Hematopoietic multipotent progenitor cell treated with erythropoietin and hydrocortisone succinate and interleukin-3 and kit ligand, for 8 days (in vitro differentiated cells): ENCODE measurements around the gene ITIH4.

ENCODE experiments used
- DNase-seq: peaks from one replicate; pipeline ENCODE4 v3.0.0-alpha.2; 2015

The ITIH4 gene

DNA sequence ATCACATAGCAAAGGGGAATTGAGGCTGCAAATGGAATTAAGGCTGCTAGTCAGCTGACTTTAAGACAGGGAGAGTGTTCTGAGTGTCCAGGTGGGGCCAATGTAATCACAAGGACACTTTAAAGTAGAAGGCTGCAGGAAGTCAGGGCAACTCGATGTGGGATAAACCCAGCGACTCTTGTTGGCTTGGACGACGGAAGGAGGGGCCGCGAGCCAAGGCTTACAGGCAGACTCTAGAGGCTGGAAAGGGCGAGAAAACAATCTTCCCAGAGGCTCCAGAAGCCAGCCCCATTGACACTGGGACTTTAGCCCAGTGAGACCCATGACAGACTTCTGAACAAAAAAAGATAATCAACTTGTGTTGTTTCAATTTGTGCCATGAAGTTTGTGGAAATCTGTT lies 17.3 kb upstream of the ITIH4 start:
- no peak for DNase-seq

DNA sequence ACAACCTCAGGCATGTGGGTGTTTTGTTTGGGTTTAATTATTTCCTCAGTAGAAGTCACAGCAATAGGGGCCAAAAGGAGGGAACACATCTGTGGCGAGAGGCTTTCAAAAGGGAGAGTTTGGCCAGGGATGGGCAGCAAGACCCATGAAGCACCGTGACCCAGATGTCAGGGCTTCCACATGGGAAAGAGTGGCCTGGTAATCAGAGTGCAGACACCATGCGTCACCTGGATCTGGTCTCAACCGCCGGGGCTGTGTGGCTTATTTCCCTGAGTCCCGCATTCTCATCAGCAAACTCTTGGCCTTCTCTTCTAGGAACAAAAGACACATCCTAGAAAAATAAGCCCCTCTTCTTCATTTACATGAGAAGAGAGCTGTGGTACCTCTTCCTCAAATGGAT lies 16.8 kb upstream of the ITIH4 start:
- DNase-seq: no peak

- no peak for DNase-seq
Observed at GRCh38 chr3:52846432-52846965, 16.0 kb upstream of the ITIH4 start.

- no peak for DNase-seq
Observed at GRCh38 chr3:52845691-52846431, 15.4 kb upstream of the ITIH4 start.

GRCh38 chr3:52845157-52845556 lies 14.7 kb upstream of the ITIH4 start:
- DNase-seq: no peak

- DNase-seq: no peak
Observed at GRCh38 chr3:52844290-52844975, 14.0 kb upstream of the ITIH4 start.

DNA sequence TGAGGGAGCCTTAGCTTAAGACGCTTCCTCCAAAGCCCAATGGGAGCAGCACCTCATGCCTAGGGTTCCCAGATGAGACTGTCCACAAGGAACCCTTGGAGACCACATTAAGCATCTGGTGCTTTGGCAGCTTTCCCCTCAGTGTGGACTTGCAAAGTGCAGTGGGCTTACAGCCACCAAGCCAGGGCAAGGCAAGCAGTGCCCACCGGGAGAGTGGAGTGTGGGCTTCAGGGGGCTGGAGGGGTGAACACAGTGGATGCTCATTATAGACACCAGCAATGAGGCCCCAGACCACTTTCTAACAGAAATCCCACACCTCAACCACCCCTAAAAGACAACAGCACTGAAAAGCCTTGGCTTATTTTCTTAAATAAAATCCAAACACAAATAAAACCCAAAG lies 13.4 kb upstream of the ITIH4 start:
- DNase-seq: no peak

DNA sequence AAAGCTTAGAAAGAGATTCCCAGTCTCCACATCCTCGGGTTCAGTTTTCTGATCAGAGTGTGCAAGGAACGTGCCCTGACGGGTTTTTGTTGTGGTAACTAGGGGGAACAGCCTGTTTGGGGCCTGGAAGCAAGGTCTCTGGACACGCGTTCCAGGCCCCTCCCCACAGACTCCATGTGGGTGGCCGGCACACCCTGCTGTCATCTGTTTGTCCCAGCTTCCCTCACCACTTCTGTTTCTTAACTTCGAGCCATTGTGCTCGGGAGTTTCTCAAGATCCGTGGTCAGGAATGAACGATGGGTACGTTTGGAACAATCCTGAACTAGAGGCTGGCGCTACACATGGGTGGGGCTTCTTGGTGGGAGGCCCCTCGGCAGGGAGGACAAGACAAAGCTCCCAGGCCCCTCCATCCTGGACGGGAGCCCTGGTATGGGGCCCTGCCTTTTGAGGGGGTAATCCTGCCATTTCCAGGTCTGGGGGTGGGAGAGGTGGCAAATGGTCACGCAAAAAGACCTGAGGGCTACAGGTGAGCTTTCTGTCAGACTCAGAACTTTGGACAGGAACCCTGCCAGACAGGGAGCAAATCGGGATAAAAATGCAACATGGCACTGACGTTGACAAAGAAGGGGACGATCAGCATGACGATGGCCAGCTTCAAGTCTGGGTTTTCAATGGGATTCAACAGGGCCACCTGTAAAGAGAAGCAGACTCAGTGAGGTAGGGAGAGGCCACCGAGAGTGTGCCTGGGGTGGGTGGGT lies 12.8 kb upstream of the ITIH4 start:
- no peak for DNase-seq

DNA sequence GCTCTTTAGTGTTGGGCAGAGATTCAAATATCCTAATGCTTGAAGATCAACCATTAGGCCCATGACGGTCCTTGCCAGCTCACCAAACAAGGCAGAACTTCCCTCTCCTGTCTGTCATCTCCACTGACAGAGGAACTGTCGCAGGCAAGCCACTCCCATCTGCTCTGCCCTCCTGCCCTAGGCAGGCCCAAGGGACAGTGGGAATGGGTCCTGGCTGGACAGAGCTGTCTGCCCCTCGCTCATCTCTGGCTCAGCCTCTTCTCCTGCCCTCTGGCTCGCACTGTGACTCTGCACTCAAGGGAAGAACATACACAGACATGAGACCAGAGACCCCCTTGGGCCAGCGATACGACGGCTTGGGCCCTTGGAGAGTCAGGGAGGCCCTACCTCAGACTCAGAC lies 12.0 kb upstream of the ITIH4 start:
- no peak for DNase-seq

DNA sequence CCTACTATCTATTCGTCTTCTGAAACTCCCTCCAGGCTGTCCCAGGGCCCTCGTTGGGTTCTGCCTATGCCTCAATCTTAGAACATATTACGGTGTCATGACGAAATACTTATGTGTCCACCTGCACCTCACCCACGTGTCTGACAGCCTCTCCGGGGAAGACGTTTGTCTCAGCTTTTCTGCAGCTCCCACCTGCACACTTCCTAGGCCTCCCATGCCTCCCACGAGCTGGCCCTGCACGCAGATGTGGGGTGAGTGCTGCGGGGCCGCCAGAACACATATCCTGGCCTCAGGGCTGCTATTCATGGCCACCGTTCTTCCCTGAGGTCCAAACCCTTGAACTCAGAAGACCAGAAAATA lies 11.5 kb upstream of the ITIH4 start:
- no peak for DNase-seq

GRCh38 chr3:52841211-52841980 lies 10.9 kb upstream of the ITIH4 start:
- DNase-seq: no peak

GRCh38 chr3:52839892-52840545 lies 9.5 kb upstream of the ITIH4 start:
- no peak for DNase-seq

DNA sequence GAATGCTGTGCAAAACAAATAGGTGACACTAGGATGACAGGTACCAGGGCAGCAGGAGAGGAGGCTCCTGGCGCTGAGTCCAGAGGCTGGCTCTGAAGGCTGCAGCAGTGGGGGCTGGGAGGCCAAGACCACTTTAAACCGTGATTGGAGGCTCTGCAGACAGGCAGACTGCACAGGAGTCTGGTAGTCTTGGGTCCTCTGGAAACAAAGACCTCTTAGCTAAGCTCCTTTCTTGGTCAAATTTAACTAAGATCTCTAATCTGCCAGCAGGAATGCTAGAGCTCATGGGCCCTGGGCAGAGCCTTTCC lies 8.8 kb upstream of the ITIH4 start:
- no peak for DNase-seq

GRCh38 chr3:52838561-52839267 lies 8.2 kb upstream of the ITIH4 start:
- no peak for DNase-seq

DNA sequence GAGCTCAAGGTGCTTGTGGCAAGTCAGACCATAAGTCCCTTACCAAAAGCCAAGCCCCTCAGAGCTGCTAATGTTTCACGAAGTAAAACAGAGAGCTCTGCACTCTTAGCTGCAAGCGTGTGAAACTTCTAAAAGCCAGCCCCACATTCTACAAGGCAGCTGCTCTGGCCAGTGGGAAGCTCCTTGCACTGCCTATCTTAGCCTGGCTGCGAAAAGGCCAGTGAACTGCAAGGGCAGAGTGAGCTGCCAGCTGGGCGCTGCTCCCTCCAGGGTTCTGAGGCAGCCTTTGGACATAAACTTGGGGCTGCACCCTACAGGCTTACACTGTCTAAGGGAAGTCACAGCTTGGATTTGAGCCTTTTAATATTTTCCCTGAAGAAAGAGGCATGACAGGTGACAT lies 6.5 kb upstream of the ITIH4 start:
- DNase-seq: no peak

DNA sequence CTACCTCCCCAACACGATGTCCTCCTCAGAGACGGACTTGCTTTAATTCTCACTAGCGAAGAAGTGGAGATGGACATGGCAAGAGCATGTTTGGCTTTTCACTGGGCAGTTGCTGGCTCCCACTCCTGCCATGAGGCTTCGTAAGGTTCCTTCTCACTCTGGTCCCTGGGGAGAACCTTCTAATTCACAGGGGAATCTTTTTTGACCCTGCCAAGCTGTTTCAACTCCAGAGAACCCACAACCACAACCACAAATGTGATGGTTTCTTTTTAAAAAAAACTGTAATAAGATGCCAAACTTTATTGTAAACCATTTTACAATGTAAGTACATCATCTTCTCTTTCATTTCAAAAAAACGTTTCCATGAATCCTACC lies 6.0 kb upstream of the ITIH4 start:
- DNase-seq: no peak

GRCh38 chr3:52835766-52836470 lies 5.4 kb upstream of the ITIH4 start:
- no peak for DNase-seq

DNA sequence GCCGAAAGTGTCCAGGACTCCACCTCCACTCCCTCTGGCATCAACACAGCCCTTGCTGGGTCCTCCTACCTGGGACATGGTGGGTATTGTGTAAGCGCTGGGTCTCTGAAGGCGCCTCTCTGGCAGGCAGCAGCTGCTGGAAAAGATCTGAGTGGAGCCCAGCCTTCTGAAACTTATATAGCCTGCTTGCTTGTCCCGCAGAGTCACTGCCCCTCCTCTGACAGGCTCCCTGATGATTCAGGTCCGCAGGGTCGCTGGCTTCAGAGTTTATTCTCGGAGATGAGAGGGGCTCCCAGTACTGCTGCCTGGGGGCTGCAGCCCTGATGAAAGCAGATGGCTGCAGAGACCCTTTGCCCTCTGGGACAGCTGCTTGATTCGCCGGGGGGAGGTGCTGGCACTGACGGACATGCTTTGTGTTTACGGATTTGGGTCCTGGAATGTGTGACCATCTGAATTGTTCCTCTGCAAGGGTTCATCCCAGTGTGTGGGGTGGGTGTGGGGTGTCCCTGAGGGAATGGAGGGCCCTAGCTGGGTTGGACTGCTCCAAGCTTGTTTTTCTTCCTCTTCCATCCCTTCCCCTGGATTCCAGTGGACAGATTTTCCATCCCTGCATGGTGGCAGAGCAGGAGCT lies 4.5 kb upstream of the ITIH4 start, which contains the start of gene MUSTN1:
Gene MUSTN1 (minus strand): TSS at position 149 of the 631 bp plus-strand sequence. CDS start 71 bp downstream, at position 78.
- no peak for DNase-seq

DNA sequence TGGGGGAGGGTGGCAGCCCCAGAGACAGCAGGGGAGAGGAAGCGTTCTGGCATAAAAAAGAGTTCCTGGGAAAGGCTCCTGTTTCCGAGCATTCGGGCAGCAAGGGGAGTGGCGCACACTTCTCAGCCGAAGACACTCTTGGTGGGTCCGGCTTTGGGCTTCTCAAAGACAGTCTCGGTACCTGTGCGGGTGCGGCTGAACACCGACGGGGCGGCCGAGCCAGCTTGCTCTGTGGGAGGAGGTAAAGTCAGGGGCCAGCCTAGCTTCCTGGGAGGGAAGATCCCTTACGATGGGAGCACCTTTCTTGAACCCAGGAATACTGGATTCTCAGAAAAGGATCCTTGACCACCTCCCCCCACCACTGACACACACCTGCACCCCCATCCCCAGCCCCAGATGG lies 2.7 kb upstream of the ITIH4 start:
- DNase-seq: no peak

DNA sequence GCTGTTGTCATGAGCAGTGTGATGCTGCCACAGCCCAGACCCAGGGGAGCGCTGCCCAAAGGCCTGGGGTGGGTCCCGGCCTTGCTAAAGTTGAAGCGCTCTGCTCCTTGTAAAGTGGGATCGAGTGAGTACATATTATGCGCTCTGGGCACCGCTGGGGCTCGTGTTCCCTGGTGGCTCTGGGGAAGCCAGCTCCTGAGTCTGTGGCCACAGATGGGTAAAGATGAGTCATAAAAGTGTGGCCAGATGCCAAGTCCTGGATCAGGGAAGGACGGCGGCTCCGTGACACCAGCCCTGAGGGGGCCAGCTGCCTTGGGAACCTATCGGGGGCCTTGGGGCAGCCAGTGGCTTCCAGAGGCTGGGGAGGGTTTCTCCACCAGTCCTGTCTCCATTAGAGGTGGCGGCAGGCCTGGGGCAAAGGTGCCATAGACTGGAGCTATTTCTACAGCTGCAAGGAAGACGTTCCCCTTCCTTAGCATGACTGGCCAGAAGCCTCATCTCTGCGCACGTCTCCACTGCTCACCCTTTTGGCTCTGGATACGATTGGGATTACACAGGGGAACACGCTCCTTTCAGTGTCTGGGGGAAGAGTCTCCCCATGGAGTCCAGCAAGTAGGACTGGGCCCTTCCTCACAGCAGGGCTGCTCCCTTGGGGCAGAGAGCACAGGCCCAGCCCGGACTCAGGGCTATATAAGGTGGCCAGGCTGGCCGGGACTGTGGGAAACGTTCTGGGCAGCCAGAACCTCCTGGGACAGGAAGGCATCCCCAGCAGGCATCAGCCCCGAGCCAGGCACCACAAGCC lies 1.2 kb upstream of the ITIH4 start:
- peak; percentile 38 for DNase-seq
